ENCODE results near the gene CAMKK2.

The CAMKK2 gene

GRCh38 chr12:121198949-121199348, 97.6 kb downstream of the CAMKK2 start:
- no peak overlapping the region for H3K4me2 ChIP-seq (ENCODE audit: low read length)
- H3K4me1 ChIP-seq (ENCODE audit: insufficient read depth, low read length, severe bottlenecking): no peaks in the 10 kb centered on the region
- H3K4me3 ChIP-seq (ENCODE audit: low read depth, low read length, poor library complexity, severe bottlenecking): no peak overlapping the region
- no peaks in the 10 kb centered on the region for H3K36me3 ChIP-seq (ENCODE audit: insufficient read depth, low read length)
- H4K20me1 ChIP-seq (ENCODE audit: insufficient read depth, low read length): no peaks in the 10 kb centered on the region
- no peaks in the 10 kb centered on the region for H3K9me3 ChIP-seq (ENCODE audit: low read length)
- TF ChIP-seq EZH2 (IDR thresholded peaks at IDR 0.05; ENCODE audit: borderline replicate concordance, low read length) (no peak), CTCF (IDR thresholded peaks at IDR 0.05; ENCODE audit: low read length) (no peak)
- no peak overlapping the region for H3K9ac ChIP-seq (ENCODE audit: low read length)
- no peaks in the 10 kb centered on the region for H3K79me2 ChIP-seq (ENCODE audit: insufficient read depth, low read length)
- H3K27me3 ChIP-seq (ENCODE audit: insufficient read depth, low read length): no peaks in the 10 kb centered on the region; the same call in 1 of the 2 replicates
- no peak overlapping the region for H3K27ac ChIP-seq (ENCODE audit: low read depth, low read length, poor library complexity, severe bottlenecking)
- H2AFZ ChIP-seq (ENCODE audit: low read length): no peak overlapping the region
- H3K9me2 ChIP-seq (ENCODE audit: low read depth, low read length): no peaks in the 10 kb centered on the region
- H3F3A ChIP-seq (ENCODE audit: insufficient read depth, low read length): no peaks in the 10 kb centered on the region

DNA sequence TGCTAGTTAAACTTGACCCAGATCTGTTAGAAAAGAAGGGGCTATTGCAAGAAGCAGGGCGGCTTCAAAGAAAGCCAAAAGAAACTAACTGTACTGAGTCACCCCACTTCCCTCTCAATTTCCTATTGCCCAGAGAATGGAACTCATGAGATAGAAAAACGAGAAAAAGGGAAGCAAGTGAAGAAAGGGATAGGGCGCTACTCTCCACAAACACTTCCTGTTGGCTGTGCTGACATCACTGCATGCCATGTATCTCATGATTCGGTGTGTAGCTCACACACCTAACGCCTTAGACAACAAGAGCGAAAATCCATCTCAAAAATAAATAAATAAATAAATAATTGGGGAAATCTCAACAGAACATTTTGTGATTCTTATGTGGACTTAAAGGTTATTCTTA, 99.6 kb downstream of the CAMKK2 start:
- H3K27me3 ChIP-seq (ENCODE audit: insufficient read depth, low read length): no peaks in the 10 kb centered on the region
- H3K9me2 ChIP-seq (ENCODE audit: low read depth, low read length): no peaks in the 10 kb centered on the region
- no peak overlapping the region for H3K4me2 ChIP-seq (ENCODE audit: low read length)
- no peaks in the 10 kb centered on the region for H3K4me1 ChIP-seq (ENCODE audit: insufficient read depth, low read length, severe bottlenecking)
- H3K4me3 ChIP-seq (ENCODE audit: low read depth, low read length, poor library complexity, severe bottlenecking): no peak overlapping the region
- H2AFZ ChIP-seq (ENCODE audit: low read length): no peak overlapping the region
- TF ChIP-seq EZH2 (IDR thresholded peaks at IDR 0.05; ENCODE audit: borderline replicate concordance, low read length) (no peak), CTCF (IDR thresholded peaks at IDR 0.05; ENCODE audit: low read length) (no peak)
- H3K79me2 ChIP-seq (ENCODE audit: insufficient read depth, low read length): no peaks in the 10 kb centered on the region
- H3K27ac ChIP-seq (ENCODE audit: low read depth, low read length, poor library complexity, severe bottlenecking): no peak overlapping the region
- H3K9me3 ChIP-seq (ENCODE audit: low read length): no peaks in the 10 kb centered on the region
- no peaks in the 10 kb centered on the region for H3F3A ChIP-seq (ENCODE audit: insufficient read depth, low read length)
- H4K20me1 ChIP-seq (ENCODE audit: insufficient read depth, low read length): no peaks in the 10 kb centered on the region
- no peak overlapping the region for H3K9ac ChIP-seq (ENCODE audit: low read length)
- H3K36me3 ChIP-seq (ENCODE audit: insufficient read depth, low read length): no peaks in the 10 kb centered on the region

GRCh38 chr12:121191151-121191550, 105.4 kb downstream of the CAMKK2 start:
- no peak overlapping the region for H3K27ac ChIP-seq (ENCODE audit: low read depth, low read length, poor library complexity, severe bottlenecking)
- no peak overlapping the region for H3K9ac ChIP-seq (ENCODE audit: low read length)
- H3K4me2 ChIP-seq (ENCODE audit: low read length): no peak overlapping the region
- H3K79me2 ChIP-seq (ENCODE audit: insufficient read depth, low read length): no peaks in the 10 kb centered on the region
- H4K20me1 ChIP-seq (ENCODE audit: insufficient read depth, low read length): no peaks in the 10 kb centered on the region
- H3K27me3 ChIP-seq (ENCODE audit: insufficient read depth, low read length): no peaks in the 10 kb centered on the region; the same call in 1 of the 2 replicates
- TF ChIP-seq EZH2 (IDR thresholded peaks at IDR 0.05; ENCODE audit: borderline replicate concordance, low read length) (no peak), CTCF (IDR thresholded peaks at IDR 0.05; ENCODE audit: low read length) (no peak)
- H2AFZ ChIP-seq (ENCODE audit: low read length): no peak overlapping the region
- H3K9me3 ChIP-seq (ENCODE audit: low read length): no peaks in the 10 kb centered on the region
- H3K36me3 ChIP-seq (ENCODE audit: insufficient read depth, low read length): no peaks in the 10 kb centered on the region; the same call in 1 of the 2 replicates
- no peaks in the 10 kb centered on the region for H3K4me1 ChIP-seq (ENCODE audit: insufficient read depth, low read length, severe bottlenecking)
- no peaks in the 10 kb centered on the region for H3F3A ChIP-seq (ENCODE audit: insufficient read depth, low read length)
- no peaks in the 10 kb centered on the region for H3K9me2 ChIP-seq (ENCODE audit: low read depth, low read length)
- no peak overlapping the region for H3K4me3 ChIP-seq (ENCODE audit: low read depth, low read length, poor library complexity, severe bottlenecking)
